Kidney tubule cell (primary cell): ENCODE data around the gene PXN.
A peak's percentile ranks its signal among the peaks of the same experiment; 100 is the strongest.
"Not testable (repeated sequence)": the region's sequence is repeated elsewhere in the genome, so short reads cannot be mapped to it uniquely, and the experiment has no call there.

Experiments
- DNase-seq: peaks from one replicate; pipeline ENCODE4 v3.0.0-alpha.2; 2018; ENCODE audit warnings: low spot score

PXN gene

GRCh38 chr12:120241561-120242274, 23.8 kb downstream of the PXN start:
- no peak for DNase-seq

DNA sequence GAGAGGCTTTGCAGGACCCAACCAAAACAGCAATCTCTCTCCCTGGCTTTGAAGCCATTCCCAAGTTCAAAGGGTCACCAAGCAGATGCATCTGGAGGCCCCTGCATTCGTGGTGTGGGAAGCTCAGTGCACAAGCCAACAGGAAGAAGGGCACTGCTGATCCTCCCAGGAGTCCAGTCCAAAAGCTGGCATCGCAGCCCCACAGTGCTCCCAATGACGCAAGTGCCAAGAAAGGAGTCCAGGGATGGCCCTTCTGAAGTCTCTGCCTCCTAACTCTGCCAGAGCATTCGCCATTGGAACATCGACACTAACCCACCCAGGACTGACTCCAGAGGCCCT, 25.1 kb downstream of the PXN start:
- no peak for DNase-seq

GRCh38 chr12:120239776-120240494, 25.6 kb downstream of the PXN start:
- DNase-seq: no peak

GRCh38 chr12:120238839-120239445, 26.6 kb downstream of the PXN start:
- no peak for DNase-seq

DNA sequence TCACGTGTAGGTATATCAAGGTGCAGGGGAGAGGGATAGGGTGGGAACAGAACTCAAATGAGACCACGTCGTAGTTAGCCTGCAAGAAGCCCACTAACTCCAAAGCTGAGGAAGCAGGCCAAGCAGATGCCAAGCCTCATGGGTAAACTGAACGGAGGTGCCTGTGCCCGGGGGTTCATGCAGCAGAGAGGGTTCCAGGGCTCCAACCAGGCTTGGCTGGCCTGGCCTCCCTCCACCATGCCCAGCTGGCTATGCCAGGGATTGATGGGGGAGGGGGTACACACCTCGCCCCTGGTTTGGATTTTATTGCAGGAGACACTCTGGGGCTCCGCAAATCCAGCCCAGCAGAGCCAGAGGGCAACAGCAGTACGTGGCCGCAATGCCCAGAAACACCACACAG, 27.3 kb downstream of the PXN start:
- DNase-seq: no peak

DNA sequence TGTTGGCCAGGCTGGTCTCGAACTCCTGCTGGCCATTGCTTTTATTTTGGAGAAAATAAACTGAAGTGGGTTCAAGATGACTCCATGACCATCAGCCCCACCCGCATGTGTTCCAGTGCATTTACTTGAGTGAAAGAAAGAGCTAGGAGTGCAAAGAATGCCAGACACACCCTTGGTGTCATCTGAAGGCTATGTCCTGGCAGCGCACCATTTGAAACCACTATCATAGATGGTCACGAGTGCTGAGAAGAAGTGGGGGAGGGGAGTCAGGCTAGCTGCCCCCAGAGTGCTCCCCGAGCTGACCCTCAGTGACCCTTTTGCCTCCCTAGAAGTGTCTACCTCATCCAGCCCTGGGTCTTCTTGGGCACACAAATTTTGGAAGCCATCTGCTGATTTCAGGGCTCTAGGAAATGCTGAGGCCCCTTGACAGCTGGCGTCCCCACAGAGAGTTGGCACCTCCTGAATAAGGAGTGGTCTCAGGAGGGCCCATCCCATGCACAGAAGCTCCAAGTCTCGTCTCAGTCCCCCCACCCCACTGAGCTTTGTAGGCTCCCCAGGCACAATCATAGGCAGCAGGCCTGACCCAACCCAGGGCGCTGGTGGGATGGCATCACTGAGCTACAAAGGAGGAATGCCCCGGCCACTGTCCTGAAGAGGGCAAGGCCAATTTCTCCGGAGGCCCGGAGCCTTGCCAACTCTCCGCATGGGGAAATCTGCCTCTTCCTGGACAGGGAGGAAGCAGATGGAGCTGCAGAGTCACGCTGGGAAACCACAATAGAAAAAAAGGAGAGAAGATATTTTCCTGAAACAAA, 28.0 kb downstream of the PXN start:
- DNase-seq: peak; percentile 73

- not testable (repeated sequence) for DNase-seq
Observed at GRCh38 chr12:120236809-120237208, 28.7 kb downstream of the PXN start.

DNA sequence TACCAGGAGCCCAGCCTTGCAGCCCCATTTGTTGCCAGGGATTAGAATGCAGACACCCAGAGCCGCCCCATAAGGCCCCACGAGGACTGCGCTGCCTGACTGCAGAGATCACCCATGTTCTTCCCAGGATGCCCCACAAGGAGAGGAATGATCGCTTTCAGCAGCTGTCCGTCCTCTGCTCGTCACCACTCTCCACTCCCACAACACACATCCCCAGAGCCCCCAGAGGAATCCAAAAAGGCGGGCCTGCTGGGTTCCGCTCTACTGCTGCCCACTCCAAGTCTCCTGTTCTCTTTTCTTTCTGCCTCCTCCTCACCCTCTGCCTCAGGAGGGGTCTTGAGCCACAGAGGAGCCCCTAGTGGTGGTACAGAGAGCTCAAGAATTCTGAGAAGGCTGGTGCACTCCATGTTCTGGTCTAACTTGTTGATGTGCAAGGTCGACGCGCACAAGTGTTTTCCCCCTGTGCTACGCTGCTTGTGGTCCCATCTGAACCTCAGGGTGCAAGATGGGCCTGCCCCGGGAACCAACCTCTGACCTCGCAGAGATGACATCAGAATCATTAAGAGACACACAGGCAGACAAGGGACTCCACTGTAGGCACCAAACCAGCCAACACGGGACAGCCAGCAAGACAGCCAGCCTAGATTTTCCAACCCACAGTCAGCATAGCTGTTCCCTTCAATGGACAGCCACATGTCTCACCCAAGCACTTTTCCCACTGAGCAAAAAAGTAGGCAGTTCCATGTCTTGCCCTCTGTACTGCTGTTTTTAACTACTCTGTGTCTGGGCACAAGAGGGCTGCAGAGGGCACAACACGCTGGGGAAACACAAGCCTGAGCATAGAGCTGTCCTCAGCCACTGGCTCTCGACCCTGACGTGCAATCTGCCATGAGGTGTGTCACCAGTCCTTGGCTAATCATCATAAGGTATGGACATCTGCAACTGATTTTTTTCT, 29.9 kb downstream of the PXN start:
- no peak for DNase-seq

DNA sequence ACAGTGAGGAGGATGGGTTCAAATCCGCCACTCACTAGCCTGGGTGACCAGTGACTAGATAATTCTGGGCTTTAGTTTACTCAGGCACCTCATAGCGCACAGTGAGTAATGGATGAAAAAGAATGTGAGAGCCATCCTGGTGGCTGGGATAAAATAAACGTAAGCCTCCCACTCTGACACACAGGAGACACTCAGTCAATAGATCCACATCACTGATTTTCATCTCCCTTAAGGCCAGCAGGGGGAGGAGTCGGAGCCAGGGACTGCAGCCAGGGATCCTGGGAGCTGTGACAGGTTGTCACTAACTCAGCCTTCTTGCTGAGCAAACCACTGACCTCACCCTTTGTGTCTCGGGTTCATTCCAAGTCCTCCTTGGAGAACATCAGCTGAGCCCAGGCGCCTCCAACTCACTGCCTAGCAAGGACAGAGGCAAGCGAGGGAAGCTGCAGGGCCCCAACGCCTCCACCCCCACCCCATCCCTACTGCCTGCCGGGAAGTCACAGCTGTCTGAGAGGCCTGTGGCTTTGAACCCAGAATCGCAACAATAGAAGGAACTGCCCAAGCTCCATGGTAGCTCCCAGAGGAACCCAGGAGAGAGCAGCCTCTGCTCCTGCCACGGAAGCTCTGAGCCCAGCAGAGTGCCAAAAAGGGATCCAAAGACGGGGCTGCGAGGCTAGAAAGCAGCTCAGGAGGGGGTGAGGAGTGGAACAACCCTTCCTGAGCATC, 30.7 kb downstream of the PXN start:
- DNase-seq: peak; percentile 100

GRCh38 chr12:120231316-120232011, 34.1 kb downstream of the PXN start:
- peak; percentile 100 for DNase-seq

GRCh38 chr12:120230974-120231315, 34.6 kb downstream of the PXN start:
- DNase-seq: no peak

DNA sequence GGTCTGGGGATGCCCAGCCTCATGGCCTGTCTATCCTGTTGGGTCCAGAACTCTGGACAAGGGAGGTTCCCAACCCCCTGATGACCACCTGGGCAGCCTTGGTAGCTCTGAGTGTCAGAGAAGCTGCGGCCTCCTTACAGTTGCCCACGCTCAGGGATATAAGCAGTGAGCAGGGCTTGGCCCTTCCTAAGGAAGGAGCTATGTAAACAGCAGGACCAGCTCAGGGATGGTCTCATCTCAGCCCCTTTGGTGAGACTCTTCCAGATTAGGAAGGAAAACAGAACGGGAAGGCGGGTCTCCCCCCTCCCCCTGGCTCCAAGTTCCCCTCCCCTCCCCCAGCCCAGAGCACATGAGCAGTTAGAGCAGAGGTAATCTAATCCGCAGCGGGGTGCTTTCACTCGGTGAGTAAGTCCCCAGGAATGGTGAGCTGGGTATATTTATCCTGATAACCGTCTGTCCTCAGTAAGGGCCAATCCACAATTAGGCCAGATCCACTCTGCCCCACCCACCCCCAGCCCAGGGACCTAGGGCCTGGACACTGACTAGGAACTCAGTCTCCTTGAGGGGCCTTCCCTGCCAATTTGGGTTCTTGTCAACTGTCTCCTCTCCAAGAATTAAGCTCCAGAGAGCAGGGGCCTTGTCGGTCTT, 35.1 kb downstream of the PXN start:
- peak; percentile 97 for DNase-seq

GRCh38 chr12:120229487-120230325, 35.8 kb downstream of the PXN start:
- DNase-seq: peak; percentile 76

DNA sequence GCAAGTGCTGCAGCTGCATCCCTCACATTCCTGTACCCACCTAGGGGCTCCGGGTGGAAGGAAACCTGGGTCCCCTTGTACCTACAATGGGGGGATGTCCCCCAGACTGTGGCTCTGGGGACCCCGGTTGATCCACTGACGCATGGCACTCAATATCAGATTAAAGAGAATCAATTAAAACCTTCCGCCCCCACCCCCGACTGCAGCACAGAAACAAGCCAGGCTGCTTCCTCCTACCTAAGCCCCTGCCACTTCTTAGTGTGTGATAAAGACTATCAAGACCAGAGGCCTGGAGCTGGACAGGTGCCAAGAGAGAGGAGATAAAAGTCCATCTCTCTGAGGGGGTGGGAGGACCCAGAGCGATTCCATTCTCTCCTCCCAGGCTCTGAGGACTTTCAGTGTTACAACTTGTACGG, 36.5 kb downstream of the PXN start:
- DNase-seq: peak; percentile 59

DNA sequence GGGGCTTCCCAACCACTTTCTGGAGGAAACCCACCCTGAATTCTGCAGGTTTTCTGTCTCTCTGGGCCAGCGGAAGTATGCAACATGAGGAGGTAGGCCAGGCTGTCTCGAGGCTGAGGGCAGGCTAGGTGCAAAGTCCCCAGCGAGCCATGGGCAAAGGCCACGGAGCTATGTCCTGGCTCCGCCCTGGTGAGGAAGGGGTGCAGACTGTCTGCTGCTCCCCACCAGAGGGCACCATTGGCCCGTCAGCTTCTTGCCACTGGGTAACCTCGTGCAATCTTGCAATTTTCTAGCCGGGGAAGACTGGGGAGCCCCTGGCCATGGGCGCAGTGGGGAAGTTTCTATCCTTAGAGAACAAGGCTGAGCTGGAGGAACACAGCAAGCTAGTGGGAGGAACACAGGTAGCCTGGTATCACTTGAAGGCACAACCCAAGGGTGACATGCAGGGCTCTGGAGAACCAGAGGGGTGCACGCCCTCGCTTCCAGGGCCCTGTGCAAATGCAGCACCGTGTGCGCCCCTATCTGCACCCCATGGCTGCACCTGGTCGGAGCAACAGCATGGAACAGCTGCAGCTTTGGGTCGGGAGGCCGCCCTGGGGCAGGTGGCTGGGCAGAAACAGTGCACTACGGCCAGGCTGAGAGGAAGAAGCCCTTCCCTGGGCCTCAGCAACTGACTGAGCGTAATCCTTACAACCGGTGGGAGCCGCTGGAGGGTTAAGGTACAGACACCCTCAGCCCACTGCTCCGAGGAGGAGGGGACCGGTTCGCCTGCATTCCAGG, 37.0 kb downstream of the PXN start:
- DNase-seq: peak; percentile 84

DNA sequence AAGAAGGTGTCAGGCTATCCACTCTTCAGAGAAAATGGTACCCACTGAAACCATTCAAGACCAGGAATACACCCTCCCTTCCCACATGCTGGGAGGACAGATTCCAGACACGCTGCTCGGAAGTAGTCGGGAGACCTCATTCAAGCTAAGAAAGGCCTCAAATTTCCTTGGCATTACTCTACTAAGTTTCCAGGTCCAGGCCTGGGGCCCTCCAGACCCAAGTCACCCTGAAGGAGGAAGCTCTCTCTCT, 37.6 kb downstream of the PXN start:
- no peak for DNase-seq

DNA sequence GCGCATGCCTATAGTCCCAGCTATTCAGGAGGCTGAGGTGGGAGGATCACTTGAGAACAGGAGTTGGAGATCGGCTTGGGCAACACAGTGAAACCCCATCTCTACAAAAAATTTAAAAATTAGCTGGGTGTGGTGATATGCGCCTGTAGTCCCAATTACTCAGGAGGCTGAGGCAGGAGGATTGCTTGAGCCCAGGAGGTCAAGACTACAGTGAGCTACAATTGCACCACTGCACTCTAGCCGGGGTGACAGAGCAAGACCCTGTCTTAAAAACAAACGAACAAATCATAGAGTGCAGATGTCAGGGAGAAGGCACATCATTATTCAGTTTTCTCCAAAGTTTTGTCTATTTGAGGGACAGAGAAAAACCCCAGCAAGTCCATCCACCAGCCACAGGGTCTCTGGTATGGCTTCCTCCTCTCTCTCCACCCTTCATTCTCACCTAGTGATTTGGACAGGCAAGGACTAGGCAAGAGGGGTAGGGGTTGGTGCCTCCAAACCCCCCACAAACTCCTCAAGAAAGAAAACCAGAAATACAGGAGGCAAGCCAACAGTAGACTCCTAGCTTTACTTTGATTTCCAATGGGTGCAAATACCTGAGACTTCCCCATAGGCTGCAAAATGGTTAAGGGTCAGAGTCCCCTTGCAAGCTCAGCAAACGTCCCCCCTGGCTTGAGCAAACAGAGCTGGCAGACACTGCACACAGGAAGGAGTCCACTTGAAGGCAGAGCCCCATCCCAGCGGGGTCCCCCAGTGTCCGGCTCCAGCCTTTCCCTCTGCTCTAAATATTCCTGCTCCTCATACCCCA, 38.1 kb downstream of the PXN start:
- DNase-seq: no peak
